RWPE2 (cell line): ENCODE measurements around the gene CPE.

Source experiments
- ATAC-seq: fragments of 200-7000 bp; cut with Tn5 transposase; 3 replicates; pipeline ENCODE4 v1.9.1; 2021; ENCODE audit warnings: low read depth
- DNase-seq: peaks from one replicate; pipeline ENCODE4 v3.0.0-alpha.2; 2020; ENCODE audit warnings: low spot score
- H3K27ac ChIP-seq: fragments of 450-650 bp; 2 replicates; pipeline ENCODE4 v1.5.1; 2017; ENCODE audit warnings: mild to moderate bottlenecking; ENCODE audit not compliant: poor library complexity, severe bottlenecking
- H3K27me3 ChIP-seq: fragments of 250-450 bp; sonication (Bioruptor Pico); 2 replicates; pipeline ENCODE4 v1.5.1; 2021; ENCODE audit warnings: mild to moderate bottlenecking, moderate library complexity; ENCODE audit not compliant: insufficient read depth, poor library complexity, severe bottlenecking
- H3K36me3 ChIP-seq: fragments of 250-450 bp; sonication (Bioruptor Pico); 2 replicates; pipeline ENCODE4 v1.5.1; 2020; ENCODE audit warnings: low read depth, mild to moderate bottlenecking, moderate library complexity
- H3K4me1 ChIP-seq: fragments of 250-450 bp; sonication (Bioruptor Pico); 2 replicates; pipeline ENCODE4 v1.5.1; 2021; ENCODE audit warnings: mild to moderate bottlenecking, moderate library complexity; ENCODE audit not compliant: insufficient read depth, poor library complexity, severe bottlenecking
- H3K4me3 ChIP-seq: fragments of 250-450 bp; sonication (Bioruptor Pico); 2 replicates; pipeline ENCODE4 v1.5.1; 2021; ENCODE audit warnings: mild to moderate bottlenecking, moderate library complexity; ENCODE audit not compliant: severe bottlenecking
- H3K9me3 ChIP-seq: fragments of 250-450 bp; sonication (Bioruptor Pico); 2 replicates; pipeline ENCODE4 v1.5.1; 2021; ENCODE audit warnings: mild to moderate bottlenecking, moderate library complexity; ENCODE audit not compliant: severe bottlenecking
- TF ChIP-seq, protein P1 (sequence below): fragments of 450-650 bp; IDR thresholded peaks from one replicate; pipeline ENCODE4 v1.5.1; 2017; ENCODE audit warnings: mild to moderate bottlenecking, moderate library complexity; ENCODE audit not compliant: poor library complexity, severe bottlenecking

The CPE gene

DNA sequence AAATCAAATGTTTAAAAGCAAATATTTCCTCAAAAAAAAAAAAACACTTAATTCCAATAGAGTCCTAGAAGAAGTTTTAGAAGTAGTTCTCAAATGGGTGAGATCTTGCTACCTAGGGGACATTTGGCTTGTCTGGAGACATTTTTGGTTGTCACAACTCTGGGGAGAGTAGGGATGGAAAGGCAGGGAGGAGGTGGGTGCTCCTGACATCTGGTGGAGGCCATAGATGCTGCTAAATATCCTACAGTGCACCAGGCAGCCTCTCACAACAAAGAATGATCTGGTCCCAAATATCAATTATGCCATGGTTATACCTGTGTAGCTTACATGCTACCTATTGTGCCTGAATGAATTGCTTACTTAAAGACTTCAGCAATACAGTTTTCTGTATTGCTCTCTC lies 46.8 kb downstream of the CPE start:
- TF ChIP-seq, protein P1, sequence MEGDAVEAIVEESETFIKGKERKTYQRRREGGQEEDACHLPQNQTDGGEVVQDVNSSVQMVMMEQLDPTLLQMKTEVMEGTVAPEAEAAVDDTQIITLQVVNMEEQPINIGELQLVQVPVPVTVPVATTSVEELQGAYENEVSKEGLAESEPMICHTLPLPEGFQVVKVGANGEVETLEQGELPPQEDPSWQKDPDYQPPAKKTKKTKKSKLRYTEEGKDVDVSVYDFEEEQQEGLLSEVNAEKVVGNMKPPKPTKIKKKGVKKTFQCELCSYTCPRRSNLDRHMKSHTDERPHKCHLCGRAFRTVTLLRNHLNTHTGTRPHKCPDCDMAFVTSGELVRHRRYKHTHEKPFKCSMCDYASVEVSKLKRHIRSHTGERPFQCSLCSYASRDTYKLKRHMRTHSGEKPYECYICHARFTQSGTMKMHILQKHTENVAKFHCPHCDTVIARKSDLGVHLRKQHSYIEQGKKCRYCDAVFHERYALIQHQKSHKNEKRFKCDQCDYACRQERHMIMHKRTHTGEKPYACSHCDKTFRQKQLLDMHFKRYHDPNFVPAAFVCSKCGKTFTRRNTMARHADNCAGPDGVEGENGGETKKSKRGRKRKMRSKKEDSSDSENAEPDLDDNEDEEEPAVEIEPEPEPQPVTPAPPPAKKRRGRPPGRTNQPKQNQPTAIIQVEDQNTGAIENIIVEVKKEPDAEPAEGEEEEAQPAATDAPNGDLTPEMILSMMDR = no peak
- H3K36me3 ChIP-seq = no peaks in the 10 kb centered on the region
- H3K27ac ChIP-seq = no peak overlapping the region
- H3K4me3 ChIP-seq = no peak overlapping the region
- DNase-seq = no peak
- H3K27me3 ChIP-seq = no peaks in the 10 kb centered on the region
- ATAC-seq = peak; percentile 29; the same call in 1 of the 3 replicates
- peaks cover 3% of the 10 kb centered on the region for H3K4me1 ChIP-seq
- H3K9me3 ChIP-seq = no peaks in the 10 kb centered on the region

DNA sequence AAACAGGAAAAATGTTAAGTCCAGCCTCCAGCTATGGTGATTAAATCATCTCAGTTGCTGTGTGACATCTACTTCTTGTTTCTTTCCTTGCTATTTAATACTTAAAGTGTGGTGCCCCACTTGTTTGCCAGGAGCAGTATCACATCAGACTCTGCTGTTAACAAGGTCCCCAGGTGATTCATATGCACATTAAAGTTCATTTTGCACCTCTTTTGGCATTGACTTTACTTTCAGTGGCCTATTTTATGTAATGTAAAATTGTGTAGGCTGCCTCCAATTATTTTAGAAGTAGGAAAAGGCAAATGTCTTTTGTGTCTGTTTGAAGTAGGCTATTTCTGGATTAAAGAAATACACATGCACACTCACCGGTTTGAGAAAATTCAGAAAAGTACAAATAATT lies 47.5 kb downstream of the CPE start:
- Histone ChIP-seq H3K9me3 (no peaks in the 10 kb centered on the region), H3K27me3 (no peaks in the 10 kb centered on the region), H3K4me1 (peaks cover 3% of the 10 kb centered on the region), H3K4me3 (no peak overlapping the region), H3K36me3 (no peaks in the 10 kb centered on the region), H3K27ac (no peak overlapping the region)
- DNase-seq (no peak), ATAC-seq (no peak)
- TF ChIP-seq, protein P1 = no peak

DNA sequence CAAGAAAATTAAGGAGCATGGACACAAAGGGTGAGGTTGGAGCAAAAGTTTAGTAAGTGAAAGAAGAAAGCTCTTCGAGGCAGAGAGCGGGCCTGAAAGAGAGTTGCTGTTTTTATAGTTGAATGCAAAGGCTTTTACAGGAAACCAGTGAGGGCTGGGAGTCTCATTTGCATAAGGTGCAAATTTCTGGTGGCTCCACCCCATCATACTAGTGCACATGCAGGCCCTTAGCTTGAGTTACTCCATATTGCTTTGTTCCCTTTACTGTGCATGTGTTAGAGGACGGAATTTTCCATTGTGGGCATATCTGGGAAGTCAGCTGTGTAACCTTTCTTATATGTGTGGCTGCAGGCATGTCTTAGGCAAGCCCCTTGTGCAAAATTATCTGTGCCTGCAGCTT lies 48.0 kb downstream of the CPE start:
- DNase-seq (no peak), ATAC-seq (no peak)
- peaks cover 3% of the 10 kb centered on the region for H3K4me1 ChIP-seq
- no peak overlapping the region for H3K27ac ChIP-seq
- H3K4me3 ChIP-seq = no peak overlapping the region
- H3K27me3 ChIP-seq = no peaks in the 10 kb centered on the region
- no peaks in the 10 kb centered on the region for H3K36me3 ChIP-seq
- H3K9me3 ChIP-seq = no peaks in the 10 kb centered on the region
- TF ChIP-seq, protein P1 = no peak

DNA sequence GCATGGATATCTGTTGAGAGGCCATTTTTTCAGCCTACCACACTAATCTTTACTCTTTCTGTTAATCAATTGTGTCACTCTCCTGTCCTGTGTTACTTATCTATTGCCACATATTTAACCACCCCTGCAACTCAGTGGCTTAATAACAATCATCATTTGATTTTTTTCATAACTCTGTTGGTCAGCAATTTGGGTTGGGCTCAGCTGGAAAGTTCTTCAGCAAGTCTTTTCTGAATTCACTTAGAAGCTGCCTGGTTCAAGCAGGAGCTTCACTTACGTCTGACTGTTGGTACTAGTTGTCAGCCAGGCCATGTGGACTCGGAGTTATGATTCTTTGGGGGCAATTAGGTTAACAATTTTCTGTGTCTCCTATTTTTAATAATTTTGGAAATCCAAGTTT lies 50.1 kb downstream of the CPE start:
- Histone ChIP-seq H3K36me3 (no peaks in the 10 kb centered on the region), H3K4me3 (no peak overlapping the region), H3K4me1 (peaks cover 12% of the 10 kb centered on the region), H3K27ac (no peak overlapping the region), H3K27me3 (no peaks in the 10 kb centered on the region), H3K9me3 (no peaks in the 10 kb centered on the region)
- DNase-seq (no peak), ATAC-seq (no peak)
- TF ChIP-seq, protein P1 = no peak

DNA sequence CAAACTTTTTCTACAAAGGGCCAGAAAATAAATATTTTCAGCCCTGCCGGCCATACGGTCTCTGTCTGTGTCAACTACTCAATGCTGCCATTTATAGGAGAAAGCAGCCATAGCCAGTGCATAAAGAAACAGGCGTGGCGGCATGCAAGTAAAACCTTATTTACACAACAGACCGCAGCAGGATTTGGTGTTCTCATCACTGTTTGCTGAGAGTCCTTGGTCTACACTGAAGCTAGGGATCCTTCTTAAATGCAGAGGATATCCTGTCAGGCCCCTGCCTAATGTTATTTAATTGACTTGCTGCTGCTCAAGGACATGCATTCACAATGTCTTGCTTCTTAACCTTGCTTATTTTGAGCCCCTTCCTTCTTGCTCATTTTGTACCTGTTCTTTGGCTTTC lies 54.7 kb downstream of the CPE start:
- H3K36me3 ChIP-seq = no peaks in the 10 kb centered on the region
- no peak for DNase-seq
- H3K4me3 ChIP-seq = no peak overlapping the region
- H3K9me3 ChIP-seq = no peaks in the 10 kb centered on the region
- TF ChIP-seq, protein P1 = no peak
- no peak overlapping the region for H3K27ac ChIP-seq
- H3K27me3 ChIP-seq = no peaks in the 10 kb centered on the region
- H3K4me1 ChIP-seq = peaks cover 13% of the 10 kb centered on the region
- peak; percentile 91 for ATAC-seq
